RPMI7951 (cell line): Measurements from ENCODE around the gene BOLA2B. TPM values are rescaled to one million over a fixed set of nuclear protein-coding genes. Genes with fewer than 3 reads are reported as not detected.

Experiments
- DNase-seq: peaks from one replicate; pipeline ENCODE4 v3.0.0-alpha.2; 2012; ENCODE audit warnings: low read depth
- total RNA-seq: library from RNA; depleted of rRNA; stranded (reverse); fragments of >200 nt; shearing (Covaris generic); gene quantifications from 2 replicates; pipeline ENCODE4 v1.2.3, GENCODE V29; 2014; rRNA removed

The BOLA2B gene
- total RNA-seq, 1 experiment from 2014 or later = 135 TPM

GRCh38 chr16:30143347-30143702, 50.1 kb downstream of the BOLA2B start:
- no peak for DNase-seq

Other genes starting within 250 kb of the BOLA2B start
- gene TMEM219, start 231.6 kb downstream of the BOLA2B start, total RNA-seq = 84.8 and 110 TPM in 2 replicates
- 15.3 and 26.5 TPM in 2 replicates for gene TAOK2, start 219.8 kb downstream of the BOLA2B start, total RNA-seq
- 16.1 and 21.0 TPM in 2 replicates for gene HIRIP3, start 198.0 kb downstream of the BOLA2B start, total RNA-seq
- 53.7 and 81.3 TPM in 2 replicates for gene INO80E, start 197.4 kb downstream of the BOLA2B start, total RNA-seq
- gene DOC2A, start 182.6 kb downstream of the BOLA2B start, total RNA-seq = 1.1 TPM in 1 of 2 replicates, not detected in the other
- not detected in 2 replicates for gene C16orf92, start 170.5 kb downstream of the BOLA2B start, total RNA-seq
- gene TLCD3B, start 162.4 kb downstream of the BOLA2B start, total RNA-seq = 0.12 and 0.49 TPM in 2 replicates
- gene ALDOA, start 127.9 kb downstream of the BOLA2B start, total RNA-seq = 1,895 and 1,949 TPM in 2 replicates
- gene PPP4C, start 117.7 kb downstream of the BOLA2B start, total RNA-seq = 101 and 136 TPM in 2 replicates
- gene TBX6, start 101.7 kb downstream of the BOLA2B start, total RNA-seq = 0.10 and 0.48 TPM in 2 replicates
- 13.2 and 14.9 TPM in 2 replicates for gene YPEL3, start 97.5 kb downstream of the BOLA2B start, total RNA-seq
- 0.29 and 0.48 TPM in 2 replicates for gene GDPD3, start 80.1 kb downstream of the BOLA2B start, total RNA-seq
- gene MAPK3, start 70.4 kb downstream of the BOLA2B start, total RNA-seq = 36.3 and 39.9 TPM in 2 replicates
- 3.4 and 4.4 TPM in 2 replicates for gene CORO1A, start 10.1 kb downstream of the BOLA2B start, total RNA-seq
- gene SLX1A, start 209 bp upstream of the BOLA2B start, total RNA-seq = 27.3 and 33.0 TPM in 2 replicates
- gene SULT1A3, start 5.6 kb upstream of the BOLA2B start, total RNA-seq = 4.2 and 6.0 TPM in 2 replicates
- 0.12 and 0.29 TPM in 2 replicates for gene NPIPB13, start 54.8 kb upstream of the BOLA2B start, total RNA-seq
- 20.7 and 22.8 TPM in 2 replicates for gene CD2BP2, start 161.6 kb upstream of the BOLA2B start, total RNA-seq
- gene TBC1D10B, start 176.8 kb upstream of the BOLA2B start, total RNA-seq = 12.3 and 14.0 TPM in 2 replicates
- not detected in 2 replicates for gene MYL11, start 181.1 kb upstream of the BOLA2B start, total RNA-seq
- gene SEPTIN1, start 188.9 kb upstream of the BOLA2B start, total RNA-seq = not detected in 2 replicates
- gene ZNF48, start 201.8 kb upstream of the BOLA2B start, total RNA-seq = 3.4 and 5.2 TPM in 2 replicates
- gene ZNF771, start 213.9 kb upstream of the BOLA2B start, total RNA-seq = 8.1 and 10.9 TPM in 2 replicates
- 26.8 and 32.2 TPM in 2 replicates for gene DCTPP1, start 236.4 kb upstream of the BOLA2B start, total RNA-seq